Sigmoid colon (tissue), 7 donors: ENCODE measurements around the gene HERC3. TPM values are rescaled to one million over a fixed set of nuclear protein-coding genes. Genes with fewer than 3 reads are reported as not detected.

ENCODE experiments used
- DNase-seq: peaks from one replicate; pipeline ENCODE4 v3.0.0-alpha.2; 2019
- H3K27ac ChIP-seq, 4 donors: fragments of 200-600 bp; sonication (generic); one replicate each; pipeline ENCODE4 v1.5.1; 2016 to 2019; ENCODE audit warnings: mild to moderate bottlenecking in 1 of 4
- H3K27me3 ChIP-seq, 3 donors: fragments of 200-600 bp; sonication (generic); one replicate each; pipeline ENCODE4 v1.5.1; 2019; ENCODE audit warnings: mild to moderate bottlenecking in 1 of 3
- H3K36me3 ChIP-seq, 4 donors: fragments of 200-600 bp; sonication (generic); one replicate each; pipeline ENCODE4 v1.5.1; 2016 to 2019
- H3K4me1 ChIP-seq, 4 donors: fragments of 200-600 bp; sonication (generic); one replicate each; pipeline ENCODE4 v1.5.1; 2017 to 2019
- H3K4me3 ChIP-seq, 4 donors: fragments of 200-600 bp; sonication (generic); one replicate each; pipeline ENCODE4 v1.5.1; 2017 to 2019; ENCODE audit warnings: mild to moderate bottlenecking in 2 of 4, moderate library complexity in 1 of 4
- H3K9me3 ChIP-seq, 4 donors: fragments of 200-600 bp in 3 of 4; sonication (generic) in 3 of 4; one replicate each; pipeline versions ENCODE4 v1.5.1 to v1.6.1; 2013 to 2019
- EP300 ChIP-seq, 4 donors: sonication (generic); formaldehyde crosslinking; IDR thresholded peaks; one replicate each; pipeline ENCODE4 v1.6.1; 2017; ENCODE audit warnings: antibody characterized with exemption in 4 of 4
- POLR2A ChIP-seq, 2 donors: fragments of 450-650 bp; IDR thresholded peaks; one replicate each; pipeline ENCODE4 v1.6.1; 2016; ENCODE audit warnings: antibody characterized with exemption in 2 of 2, mild to moderate bottlenecking in 2 of 2, moderate library complexity in 2 of 2
- POLR2AphosphoS5 ChIP-seq, 4 donors: sonication (generic); formaldehyde crosslinking; IDR thresholded peaks; one replicate each; pipeline ENCODE4 v1.6.1; 2017; ENCODE audit warnings: antibody characterized with exemption in 4 of 4
- WGBS, 2 donors: extraction: QIAGEN DNeasy Blood & Tissue Kit; methylation state at CpG; one replicate each; pipeline ENCODE4 v1.1.7; 2013; 5-methylcytosine and 5-hydroxymethylcytosine counted together
- intact Hi-C: fragments of 100-400 bp; cut with DNase I; formaldehyde crosslinking; loops from one replicate; pipeline ENCODE4 v1.15.1; 2023
- polyA plus RNA-seq, 3 donors: library from polyadenylated mRNA; stranded (reverse); fragments of 200-250 nt; gene quantifications; one replicate each; pipeline ENCODE4 v1.2.3, GENCODE V29; 2013
- small RNA-seq, 3 donors: library from RNA; depleted of rRNA; stranded (forward); fragments of <200 nt; gene quantifications; one replicate each; pipeline ENCODE3, GENCODE V24; 2016
- total RNA-seq, 4 donors: library from RNA; depleted of rRNA; stranded (reverse); fragments of >200 nt; gene quantifications; one replicate each; pipeline ENCODE4 v1.1.0, GENCODE V29; 2016
- TF ChIP-seq, protein P1 (sequence below), 4 experiments: fragments of 450-650 bp in 3 of 4; fragments of 200-600 bp in 1 of 4; IDR thresholded peaks; one replicate each; pipeline ENCODE4 v1.5.1; 2016 to 2019; ENCODE audit warnings: antibody characterized with exemption in 4 of 4, mild to moderate bottlenecking in 3 of 4, moderate library complexity in 2 of 4
- donor health status: healthy with polysubstance abuse.
- donor health status: Bipolar disorder and iron deficiency.
- donor health status: healthy.

Gene HERC3
- total and polyA plus RNA-seq, 7 donors, result 12.2 to 44.9 (median 34.6) TPM

DNA sequence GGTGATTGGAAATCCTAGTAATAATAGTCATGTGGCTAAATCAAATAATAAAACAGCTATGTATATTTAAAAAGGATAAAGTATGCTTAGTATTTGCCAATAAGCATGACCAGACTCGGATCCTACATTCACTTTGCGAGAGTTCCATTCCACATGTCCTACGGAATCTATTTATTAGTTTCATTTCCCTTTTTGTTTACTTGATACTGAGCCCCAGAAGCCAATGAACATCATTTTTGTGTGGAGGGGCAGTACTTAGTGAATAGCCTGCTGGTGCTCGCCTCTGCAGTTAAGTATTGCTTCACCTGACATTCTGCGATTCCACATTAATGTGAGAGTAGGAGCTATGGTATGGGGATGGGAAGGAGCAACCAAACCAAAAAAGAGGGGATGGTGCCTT, 163.9 kb downstream of the HERC3 start:
- no peak for DNase-seq
- no peak for TF ChIP-seq POLR2A (IDR thresholded peaks at IDR 0.05)
- TF ChIP-seq POLR2AphosphoS5 (IDR thresholded peaks at IDR 0.05), result no peak
- no peak for TF ChIP-seq EP300 (IDR thresholded peaks at IDR 0.05)
- intact Hi-C loops, result no loop called here
- H3K9me3 ChIP-seq, result no peaks in the 10 kb centered on the region
- no peaks in the 10 kb centered on the region for H3K27me3 ChIP-seq
- peaks cover 0 to 15% (median 5%) of the 10 kb centered on the region in 4 donors for H3K4me1 ChIP-seq
- no peak overlapping the region for H3K4me3 ChIP-seq
- peaks cover 0 to 36% (median 7%) of the 10 kb centered on the region in 4 donors for H3K36me3 ChIP-seq
- WGBS, 2 donors, result 85 to 96% methylated on average over 5 of the region's 5 CpGs
- no peak overlapping the region for H3K27ac ChIP-seq

DNA sequence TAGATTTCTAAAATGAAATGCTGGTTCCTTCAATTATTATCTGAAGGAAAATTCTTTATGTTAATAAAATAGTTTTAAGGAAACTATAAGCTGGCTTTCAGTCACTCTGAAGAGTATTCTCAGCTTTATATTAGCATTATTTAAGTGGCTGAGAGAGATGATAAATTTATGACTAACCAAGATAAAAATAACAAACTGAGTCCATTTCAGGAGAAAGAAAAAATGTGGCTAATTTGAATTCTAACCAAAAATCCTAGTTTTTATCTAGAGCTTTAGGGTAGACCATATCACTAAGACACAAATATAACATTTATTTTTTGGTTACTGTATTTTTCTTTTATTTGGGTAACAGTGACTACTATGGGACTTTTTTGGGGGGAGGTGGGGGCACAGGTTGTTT, 164.8 kb downstream of the HERC3 start:
- no peak overlapping the region for H3K27ac ChIP-seq
- no peaks in the 10 kb centered on the region for H3K9me3 ChIP-seq
- no peak for DNase-seq
- intact Hi-C loops, result no loop called here
- H3K4me1 ChIP-seq, result peaks cover 0 to 15% (median 5%) of the 10 kb centered on the region in 4 donors
- H3K4me3 ChIP-seq, result no peak overlapping the region
- H3K36me3 ChIP-seq, result peaks cover 0 to 31% (median 7%) of the 10 kb centered on the region in 4 donors
- TF ChIP-seq EP300 (IDR thresholded peaks at IDR 0.05), result no peak
- TF ChIP-seq, protein P1, sequence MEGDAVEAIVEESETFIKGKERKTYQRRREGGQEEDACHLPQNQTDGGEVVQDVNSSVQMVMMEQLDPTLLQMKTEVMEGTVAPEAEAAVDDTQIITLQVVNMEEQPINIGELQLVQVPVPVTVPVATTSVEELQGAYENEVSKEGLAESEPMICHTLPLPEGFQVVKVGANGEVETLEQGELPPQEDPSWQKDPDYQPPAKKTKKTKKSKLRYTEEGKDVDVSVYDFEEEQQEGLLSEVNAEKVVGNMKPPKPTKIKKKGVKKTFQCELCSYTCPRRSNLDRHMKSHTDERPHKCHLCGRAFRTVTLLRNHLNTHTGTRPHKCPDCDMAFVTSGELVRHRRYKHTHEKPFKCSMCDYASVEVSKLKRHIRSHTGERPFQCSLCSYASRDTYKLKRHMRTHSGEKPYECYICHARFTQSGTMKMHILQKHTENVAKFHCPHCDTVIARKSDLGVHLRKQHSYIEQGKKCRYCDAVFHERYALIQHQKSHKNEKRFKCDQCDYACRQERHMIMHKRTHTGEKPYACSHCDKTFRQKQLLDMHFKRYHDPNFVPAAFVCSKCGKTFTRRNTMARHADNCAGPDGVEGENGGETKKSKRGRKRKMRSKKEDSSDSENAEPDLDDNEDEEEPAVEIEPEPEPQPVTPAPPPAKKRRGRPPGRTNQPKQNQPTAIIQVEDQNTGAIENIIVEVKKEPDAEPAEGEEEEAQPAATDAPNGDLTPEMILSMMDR (IDR thresholded peaks at IDR 0.05), result no peak
- no peak for TF ChIP-seq POLR2AphosphoS5 (IDR thresholded peaks at IDR 0.05)
- TF ChIP-seq POLR2A (IDR thresholded peaks at IDR 0.05), result no peak
- H3K27me3 ChIP-seq, result no peaks in the 10 kb centered on the region

DNA sequence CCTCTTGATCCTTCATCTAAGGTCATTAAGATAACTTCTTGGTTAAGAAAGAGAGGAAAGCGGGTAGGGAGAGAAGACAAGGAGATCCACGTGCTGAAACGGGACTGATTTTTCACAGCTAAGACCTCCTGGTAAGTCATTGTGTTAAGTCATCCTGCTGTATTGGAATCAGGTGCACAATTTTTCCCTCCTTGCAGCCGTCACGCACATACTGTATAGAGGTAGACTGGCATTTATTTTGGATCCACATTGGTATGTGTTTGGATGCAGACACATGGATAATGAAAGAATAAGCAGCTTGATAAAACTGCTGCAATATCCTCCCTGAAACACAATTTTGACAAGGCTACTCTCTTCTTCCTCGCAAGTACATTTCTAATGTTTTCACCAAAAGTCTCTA, 165.5 kb downstream of the HERC3 start:
- WGBS, 2 donors, result 95 to 97% methylated on average over 6 of the region's 6 CpGs

More for the DNA sequence above, 165.5 kb downstream of the HERC3 start:
- intact Hi-C loops, result no loop called here
- no peak overlapping the region for H3K27ac ChIP-seq
- H3K4me3 ChIP-seq, result no peak overlapping the region
- no peaks in the 10 kb centered on the region for H3K9me3 ChIP-seq
- peaks cover 0 to 15% (median 5%) of the 10 kb centered on the region in 4 donors for H3K4me1 ChIP-seq
- TF ChIP-seq EP300 (IDR thresholded peaks at IDR 0.05), result no peak
- TF ChIP-seq, protein P1 (IDR thresholded peaks at IDR 0.05), result no peak
- no peak for TF ChIP-seq POLR2A (IDR thresholded peaks at IDR 0.05)
- no peak for TF ChIP-seq POLR2AphosphoS5 (IDR thresholded peaks at IDR 0.05)
- H3K36me3 ChIP-seq, result peaks cover 0 to 30% (median 7%) of the 10 kb centered on the region in 4 donors
- H3K27me3 ChIP-seq, result no peaks in the 10 kb centered on the region
- DNase-seq, result no peak

Small RNAs within 50 kb of the gene (small RNA-seq; reads per million reads assigned to genes)
- gene RF02115 (0 reads per million in 3 donors), gene RNU6-33P (0 to 0.66 (median 0.07) reads per million in 3 donors)

Other genes starting within 250 kb of the HERC3 start
- gene HERC6, start 213.6 kb upstream of the HERC3 start, total RNA-seq, result 1 to 10 TPM; 5.7 to 8.6 (median 7.4) TPM
- 1 to 10 TPM; 5.4 to 8.5 (median 7.4) TPM for gene HERC6, start 213.6 kb upstream of the HERC3 start, polyA plus RNA-seq
- 1 to 10 TPM; 4.8 to 7.5 (median 6.0) TPM for gene HERC5, start 135.4 kb upstream of the HERC3 start, total RNA-seq
- 1 to 10 TPM; 1.4 to 5.0 (median 3.0) TPM for gene HERC5, start 135.4 kb upstream of the HERC3 start, polyA plus RNA-seq
- gene PYURF, start 68.7 kb upstream of the HERC3 start, total RNA-seq, result 100 to 1,000 TPM in 3 of 4 donors, 10 to 100 TPM in 1; 73.1 to 127 (median 111) TPM
- 100 to 1,000 TPM in 2 of 3 donors, 10 to 100 TPM in 1; 72.6 to 126 (median 124) TPM for gene PYURF, start 68.7 kb upstream of the HERC3 start, polyA plus RNA-seq
- gene NAP1L5, start 105.3 kb downstream of the HERC3 start, total RNA-seq, result 10 to 100 TPM in 2 of 4 donors, 1 to 10 TPM in 2; 7.3 to 13.6 (median 9.4) TPM
- 1 to 10 TPM; 1.4 to 4.6 (median 3.0) TPM for gene NAP1L5, start 105.3 kb downstream of the HERC3 start, polyA plus RNA-seq